K562 (cell line): ENCODE measurements around the gene DHCR7. TPM values are rescaled to one million over a fixed set of nuclear protein-coding genes. Genes with fewer than 3 reads are reported as not detected.

Experiments
- ATAC-seq: fragments of 200-7000 bp; cut with Tn5 transposase; 3 replicates; pipeline ENCODE4 v1.9.1; 2020; ENCODE audit warnings: moderate library complexity
- BruUV-seq: library from RNA; stranded (reverse); fragments of 400-500 nt; replicated peaks from 2 replicates; lab custom pipeline; 2021; lab: Mats Ljungman, UMichigan
- CTCF ChIA-PET: fragments of 300-600 bp; formaldehyde crosslinking; extraction: SDS; loops from one replicate; lab custom pipeline; 2021; ENCODE audit warnings: low intra/inter-chr PET ratio; lab: Yijun Ruan, JAX
- POLR2A ChIA-PET: fragments of 300-600, 350-650 bp; sonication (Branson Sonifier 250); formaldehyde crosslinking; extraction: SDS; loops from one replicate; lab custom pipeline; 2021; ENCODE audit warnings: antibody characterized with exemption, inconsistent platforms; lab: Yijun Ruan, JAX
- DNase-seq, 4 experiments: peaks; one replicate each; pipeline versions ENCODE4 v3.0.0 to v3.0.0-alpha.2; 2011 to 2018; ENCODE audit warnings: low spot score in 3 of 4, mixed read lengths in 3 of 4; ENCODE audit errors: extremely low read depth in 1 of 4
- FAIRE-seq: peaks from 2 replicates; lab custom pipeline; 2011; peaks lifted over from hg19 to GRCh38; lab: Jason Lieb, UNC
- H2AFZ ChIP-seq: 2 replicates; pipeline ENCODE4 v1.6.0; 2011; ENCODE audit warnings: low read depth, low read length, control low read depth, inconsistent platforms
- H3K27ac ChIP-seq: fragments of 200-600 bp; 3 replicates; pipeline ENCODE4 v1.8.0; 2011; ENCODE audit warnings: low read depth, mild to moderate bottlenecking, control low read depth, inconsistent platforms, low read length, moderate library complexity, mixed read lengths; ENCODE audit errors: extremely low read depth
- H3K27me3 ChIP-seq, 2 experiments: fragments of 300-600 bp in 1 of 2; 2 replicates in 1 of 2; 3 replicates in 1 of 2; pipeline versions ENCODE4 v1.6.0 to v1.8.0; 2011; ENCODE audit warnings: inconsistent platforms in 2 of 2, low read length in 2 of 2, mild to moderate bottlenecking in 1 of 2, mixed read lengths in 1 of 2, moderate library complexity in 1 of 2; ENCODE audit not compliant: control insufficient read depth in 2 of 2, insufficient read depth in 2 of 2
- H3K36me3 ChIP-seq: fragments of 300-600 bp; 3 replicates; pipeline ENCODE4 v1.8.0; 2011; ENCODE audit warnings: mild to moderate bottlenecking, low read length, inconsistent platforms; ENCODE audit not compliant: control insufficient read depth, insufficient read depth
- H3K4me1 ChIP-seq, 2 experiments: fragments of 200-600 bp in 1 of 2; replicated peaks in 1 of 2; 2 replicates in 1 of 2; 3 replicates in 1 of 2; pipeline versions ENCODE4 v1.5.1 to v1.8.0; 2011; ENCODE audit warnings: inconsistent platforms in 2 of 2, low read length in 2 of 2, mild to moderate bottlenecking in 1 of 2, mixed read lengths in 1 of 2, moderate library complexity in 1 of 2; ENCODE audit not compliant: control insufficient read depth in 2 of 2, insufficient read depth in 2 of 2
- H3K4me2 ChIP-seq: 2 replicates; pipeline ENCODE4 v1.6.1; 2011; ENCODE audit warnings: low read length, control low read depth, inconsistent platforms, mixed read lengths; ENCODE audit not compliant: insufficient read depth
- H3K4me3 ChIP-seq: fragments of 200-600 bp; sonication (generic), shearing (Covaris generic); 2 replicates; pipeline ENCODE4 v1.5.1; 2016; ENCODE audit warnings: control low read depth, inconsistent platforms
- H3K79me2 ChIP-seq: fragments of 200-600 bp; 3 replicates; pipeline ENCODE4 v1.8.0; 2011; ENCODE audit warnings: low read length, inconsistent platforms; ENCODE audit not compliant: control insufficient read depth, insufficient read depth
- H3K9ac ChIP-seq, 2 experiments: 2 replicates each; pipeline versions ENCODE4 v1.6.0 to v1.6.1; 2011; ENCODE audit warnings: low read depth in 2 of 2, low read length in 2 of 2, control low read depth in 1 of 2, inconsistent platforms in 1 of 2, mild to moderate bottlenecking in 1 of 2, mixed read lengths in 1 of 2; ENCODE audit not compliant: insufficient read depth in 1 of 2
- H3K9me1 ChIP-seq: one replicate; pipeline ENCODE4 v1.6.0; 2011; ENCODE audit warnings: inconsistent platforms, mild to moderate bottlenecking, low read length, moderate library complexity; ENCODE audit not compliant: control insufficient read depth, insufficient read depth
- H3K9me3 ChIP-seq: replicated peaks from 2 replicates; pipeline ENCODE4 v1.5.1; 2011; ENCODE audit warnings: low read depth, low read length, inconsistent platforms; ENCODE audit not compliant: control insufficient read depth, insufficient read depth
- H4K20me1 ChIP-seq: replicated peaks from 2 replicates; pipeline ENCODE4 v1.6.1; 2011; ENCODE audit warnings: low read length, inconsistent platforms, mixed read lengths; ENCODE audit not compliant: control insufficient read depth, insufficient read depth
- ASH1L ChIP-seq: fragments of 450-650 bp; IDR thresholded peaks from 2 replicates; pipeline ENCODE4 v1.6.1; 2018; ENCODE audit warnings: borderline replicate concordance, mild to moderate bottlenecking, low read depth; ENCODE audit not compliant: partially characterized antibody
- CBFA2T3 ChIP-seq: fragments of 450-650 bp; IDR thresholded peaks from 2 replicates; pipeline ENCODE4 v1.6.1; 2017
- CBX1 ChIP-seq: sonication (generic); IDR thresholded peaks from 2 replicates; pipeline ENCODE4 v1.6.1; 2016; ENCODE audit warnings: antibody characterized with exemption, low read depth, mild to moderate bottlenecking
- L3MBTL2 ChIP-seq: fragments of 450-650 bp; IDR thresholded peaks from 2 replicates; pipeline ENCODE4 v1.6.1; 2016; ENCODE audit warnings: mild to moderate bottlenecking, moderate library complexity
- LARP7 ChIP-seq: fragments of 450-650 bp; IDR thresholded peaks from 2 replicates; pipeline ENCODE4 v1.6.1; 2016
- MBD2 ChIP-seq: sonication (generic); IDR thresholded peaks from 2 replicates; pipeline ENCODE4 v1.6.1; 2016; ENCODE audit warnings: low read depth, borderline replicate concordance
- PBX2 ChIP-seq, 2 experiments: IDR thresholded peaks in 1 of 2; conservative IDR thresholded peaks in 1 of 2; 2 replicates each; pipeline ENCODE4 v1.6.1; 2016; ENCODE audit warnings: low read depth in 2 of 2, mild to moderate bottlenecking in 1 of 2, missing compliant biosample characterization in 1 of 2, missing genetic modification characterization in 1 of 2, moderate library complexity in 1 of 2
- PRPF4 ChIP-seq: fragments of 200-400 bp; formaldehyde crosslinking; IDR thresholded peaks from one replicate; pipeline ENCODE4 v1.6.1; 2017; ENCODE audit warnings: low read length, low read depth, mild to moderate bottlenecking; ENCODE audit not compliant: insufficient read depth, poor library complexity, severe bottlenecking
- SOX6 ChIP-seq: fragments of 450-650 bp; IDR thresholded peaks from 2 replicates; pipeline ENCODE4 v1.6.1; 2014; ENCODE audit warnings: mild to moderate bottlenecking
- WGBS: fragments of 100-300 bp; shearing (Covaris generic); methylation state at CpG from one replicate; pipeline ENCODE4 v1.1.6; 2016; ENCODE audit warnings: low coverage, mixed read lengths; ENCODE audit not compliant: insufficient coverage; ENCODE audit errors: missing lambda C conversion rate; 5-methylcytosine and 5-hydroxymethylcytosine counted together
- in situ Hi-C: fragments of 300-500 bp; cut with MboI; formaldehyde crosslinking; loops from 4 replicates; pipeline ENCODE4 v1.15.0; 2018; ENCODE audit warnings: inconsistent platforms, mixed read lengths
- intact Hi-C: fragments of 100-400 bp; cut with micrococcal nuclease; formaldehyde crosslinking; loops from 2 replicates; pipeline ENCODE4 v1.14.2; 2022
- polyA plus RNA-seq, 8 experiments: library from polyadenylated mRNA; depleted of rRNA in 4 of 8; stranded (reverse) in 5 of 8; unstranded in 3 of 8; fragments of >200 nt; fragmentation: Nextera tagmentation in 2 of 8; fragmentation: Illumina TruSeq in 1 of 8; extraction: Ambion mirVana in 2 of 8; extraction: Trizol in 1 of 8; gene quantifications; 2 replicates each; pipeline versions ENCODE4 v1.2.1 to v1.2.3, GENCODE V29; 2011 to 2014; ENCODE audit warnings: inconsistent platforms in 1 of 8, missing spikeins in 1 of 8
- total RNA-seq, 7 experiments: library from RNA; depleted of rRNA in 6 of 7; stranded (reverse); fragments of >200 nt in 6 of 7; fragmentation: Illumina TruSeq in 2 of 7; extraction: Trizol in 2 of 7; gene quantifications; 2 replicates each; pipeline versions ENCODE4 v1.2.1 to v1.2.3, GENCODE V29; 2011 to 2021; ENCODE audit warnings: low replicate concordance in 1 of 7
- TF ChIP-seq, protein P1 (sequence below): fragments of 250-450 bp; sonication (Bioruptor Pico); IDR thresholded peaks from 2 replicates; pipeline ENCODE4 v1.5.0; 2020; ENCODE audit warnings: mild to moderate bottlenecking, borderline replicate concordance

The DHCR7 gene
- total and polyA plus RNA-seq, 9 of the 15 experiments (the other 6 are each of a cell fraction or from before 2014, with no cell fraction given) = 8.4 to 192 (median 82.4) TPM

- no peak overlapping the region for H3K27ac ChIP-seq
- in situ Hi-C loops = no loop called here
- no TSS peak for BruUV-seq
- ChIA-PET POLR2A (interaction anchor here (1.0 to 1.2 kb wide), 2 partner anchors 19 to 50 kb away, joined by 3 to 5 read pairs; no protein-coding TSS in a partner anchor), CTCF (no interaction called here)
- H3K9ac ChIP-seq = no peak overlapping the region
- H2AFZ ChIP-seq = no peak overlapping the region
- no peak overlapping the region for H3K4me3 ChIP-seq
- no peaks in the 10 kb centered on the region for H3K79me2 ChIP-seq
- WGBS = 3% methylated on average over 5 of the region's 5 CpGs
- no peak for TF ChIP-seq CBX1
- TF ChIP-seq, protein P1, sequence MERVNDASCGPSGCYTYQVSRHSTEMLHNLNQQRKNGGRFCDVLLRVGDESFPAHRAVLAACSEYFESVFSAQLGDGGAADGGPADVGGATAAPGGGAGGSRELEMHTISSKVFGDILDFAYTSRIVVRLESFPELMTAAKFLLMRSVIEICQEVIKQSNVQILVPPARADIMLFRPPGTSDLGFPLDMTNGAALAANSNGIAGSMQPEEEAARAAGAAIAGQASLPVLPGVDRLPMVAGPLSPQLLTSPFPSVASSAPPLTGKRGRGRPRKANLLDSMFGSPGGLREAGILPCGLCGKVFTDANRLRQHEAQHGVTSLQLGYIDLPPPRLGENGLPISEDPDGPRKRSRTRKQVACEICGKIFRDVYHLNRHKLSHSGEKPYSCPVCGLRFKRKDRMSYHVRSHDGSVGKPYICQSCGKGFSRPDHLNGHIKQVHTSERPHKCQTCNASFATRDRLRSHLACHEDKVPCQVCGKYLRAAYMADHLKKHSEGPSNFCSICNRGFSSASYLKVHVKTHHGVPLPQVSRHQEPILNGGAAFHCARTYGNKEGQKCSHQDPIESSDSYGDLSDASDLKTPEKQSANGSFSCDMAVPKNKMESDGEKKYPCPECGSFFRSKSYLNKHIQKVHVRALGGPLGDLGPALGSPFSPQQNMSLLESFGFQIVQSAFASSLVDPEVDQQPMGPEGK = no peak
- no peak for TF ChIP-seq ASH1L
- no peak for TF ChIP-seq CBFA2T3
- TF ChIP-seq PRPF4 = no peak
- TF ChIP-seq PBX2 (CRISPR knock-in tag; IDR thresholded peaks at IDR 0.05; ENCODE audit: low read depth) = no peak
- no peak for TF ChIP-seq PBX2 (tag; conservative IDR thresholded peaks at IDR 0.05; ENCODE audit: low read depth)
- no peak for TF ChIP-seq MBD2
- no peak for TF ChIP-seq L3MBTL2
- TF ChIP-seq LARP7 = no peak
- TF ChIP-seq SOX6 = no peak
- H3K36me3 ChIP-seq = no peaks in the 10 kb centered on the region
- intact Hi-C loops = no loop called here
- H3K4me2 ChIP-seq = no peak overlapping the region
- no peak for DNase-seq
- no peaks in the 10 kb centered on the region for H3K9me3 ChIP-seq
- H3K27me3 ChIP-seq = peaks cover 17 to 54% of the 10 kb centered on the region in 2 experiments
- FAIRE-seq = no peak
- H3K4me1 ChIP-seq = no peaks in the 10 kb centered on the region
- no peak for ATAC-seq
- H3K9me1 ChIP-seq = no peaks in the 10 kb centered on the region
- 0 out of 2 replicates have a peak, but pooled peaks cover 3% of the 10 kb centered on the region for H4K20me1 ChIP-seq
These were observed 56.8 kb downstream of the DHCR7 start for GRCh38 chr11:71391352-71391751.
